ENCODE results near the gene MRPS2. TPM values are rescaled to one million over a fixed set of nuclear protein-coding genes. Genes with fewer than 3 reads are reported as not detected.

The MRPS2 gene
- total and polyA plus RNA-seq, 10 donors = 19.2 to 40.6 (median 30.5) TPM

DNA sequence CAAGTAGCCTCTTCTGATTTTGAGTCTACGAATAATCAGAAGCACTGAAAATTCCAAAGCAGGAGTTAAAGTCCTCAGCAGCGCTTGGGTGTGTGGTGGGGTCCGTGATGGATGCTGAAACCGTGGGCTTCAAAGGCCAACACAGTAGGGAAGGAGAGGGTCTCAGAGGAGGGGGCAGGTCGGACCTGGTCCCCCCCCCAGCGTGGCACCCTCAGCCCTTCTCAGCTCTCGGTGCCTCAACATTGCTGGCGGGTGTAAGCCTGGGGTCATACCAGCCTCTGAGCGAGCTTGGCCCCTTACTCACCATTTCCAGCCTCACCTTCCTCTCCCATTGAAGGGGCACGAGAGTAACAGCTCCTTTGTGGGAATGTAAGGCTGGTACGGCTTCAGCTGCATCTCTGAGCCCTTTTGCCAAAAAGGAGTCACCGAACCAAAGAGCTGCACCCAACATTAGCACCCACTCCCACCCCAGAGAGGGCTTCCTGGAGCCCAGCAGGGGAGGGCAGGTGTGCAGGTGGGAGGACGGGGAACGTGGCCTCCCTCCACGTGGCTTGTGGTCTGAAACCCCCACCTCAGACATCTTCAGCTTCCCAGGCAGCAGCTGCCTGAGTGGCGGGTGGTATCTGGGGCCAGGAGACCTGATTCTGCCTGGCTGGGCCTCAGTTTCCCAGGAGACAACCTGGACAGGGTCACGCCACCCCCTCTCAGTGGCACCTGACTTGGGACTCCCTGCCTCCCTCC lies 14.0 kb downstream of the MRPS2 start:
- no peak overlapping the region for H3K27ac ChIP-seq
- H3K4me3 ChIP-seq = no peak overlapping the region
- intact Hi-C loops (cut with DNase I; ENCODE audit: low total_unique reads) = no loop called here
- WGBS, 5 donors = 77 to 83% (median 79%) methylated on average over 9 to 17 of the region's 17 CpGs
- peaks cover 0 to 11% (median 6%) of the 10 kb centered on the region in 8 donors for H3K9me3 ChIP-seq
- no peaks in the 10 kb centered on the region for H3K4me1 ChIP-seq
- DNase-seq = peak; percentile 56
- no peak for TF ChIP-seq POLR2AphosphoS5 (IDR thresholded peaks at IDR 0.05)
- no peak for TF ChIP-seq POLR2A (IDR thresholded peaks at IDR 0.05)
- TF ChIP-seq, protein P1, sequence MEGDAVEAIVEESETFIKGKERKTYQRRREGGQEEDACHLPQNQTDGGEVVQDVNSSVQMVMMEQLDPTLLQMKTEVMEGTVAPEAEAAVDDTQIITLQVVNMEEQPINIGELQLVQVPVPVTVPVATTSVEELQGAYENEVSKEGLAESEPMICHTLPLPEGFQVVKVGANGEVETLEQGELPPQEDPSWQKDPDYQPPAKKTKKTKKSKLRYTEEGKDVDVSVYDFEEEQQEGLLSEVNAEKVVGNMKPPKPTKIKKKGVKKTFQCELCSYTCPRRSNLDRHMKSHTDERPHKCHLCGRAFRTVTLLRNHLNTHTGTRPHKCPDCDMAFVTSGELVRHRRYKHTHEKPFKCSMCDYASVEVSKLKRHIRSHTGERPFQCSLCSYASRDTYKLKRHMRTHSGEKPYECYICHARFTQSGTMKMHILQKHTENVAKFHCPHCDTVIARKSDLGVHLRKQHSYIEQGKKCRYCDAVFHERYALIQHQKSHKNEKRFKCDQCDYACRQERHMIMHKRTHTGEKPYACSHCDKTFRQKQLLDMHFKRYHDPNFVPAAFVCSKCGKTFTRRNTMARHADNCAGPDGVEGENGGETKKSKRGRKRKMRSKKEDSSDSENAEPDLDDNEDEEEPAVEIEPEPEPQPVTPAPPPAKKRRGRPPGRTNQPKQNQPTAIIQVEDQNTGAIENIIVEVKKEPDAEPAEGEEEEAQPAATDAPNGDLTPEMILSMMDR (IDR thresholded peaks at IDR 0.05 in 8 of 11, conservative IDR thresholded peaks at IDR 0.05 in 3 of 11) = no peak
- H3K27me3 ChIP-seq (replicated peaks in 1 of 7) = peaks cover 0 to 27% (median 0%) of the 10 kb centered on the region in 7 donors
- H3K36me3 ChIP-seq = no peaks in the 10 kb centered on the region

DNA sequence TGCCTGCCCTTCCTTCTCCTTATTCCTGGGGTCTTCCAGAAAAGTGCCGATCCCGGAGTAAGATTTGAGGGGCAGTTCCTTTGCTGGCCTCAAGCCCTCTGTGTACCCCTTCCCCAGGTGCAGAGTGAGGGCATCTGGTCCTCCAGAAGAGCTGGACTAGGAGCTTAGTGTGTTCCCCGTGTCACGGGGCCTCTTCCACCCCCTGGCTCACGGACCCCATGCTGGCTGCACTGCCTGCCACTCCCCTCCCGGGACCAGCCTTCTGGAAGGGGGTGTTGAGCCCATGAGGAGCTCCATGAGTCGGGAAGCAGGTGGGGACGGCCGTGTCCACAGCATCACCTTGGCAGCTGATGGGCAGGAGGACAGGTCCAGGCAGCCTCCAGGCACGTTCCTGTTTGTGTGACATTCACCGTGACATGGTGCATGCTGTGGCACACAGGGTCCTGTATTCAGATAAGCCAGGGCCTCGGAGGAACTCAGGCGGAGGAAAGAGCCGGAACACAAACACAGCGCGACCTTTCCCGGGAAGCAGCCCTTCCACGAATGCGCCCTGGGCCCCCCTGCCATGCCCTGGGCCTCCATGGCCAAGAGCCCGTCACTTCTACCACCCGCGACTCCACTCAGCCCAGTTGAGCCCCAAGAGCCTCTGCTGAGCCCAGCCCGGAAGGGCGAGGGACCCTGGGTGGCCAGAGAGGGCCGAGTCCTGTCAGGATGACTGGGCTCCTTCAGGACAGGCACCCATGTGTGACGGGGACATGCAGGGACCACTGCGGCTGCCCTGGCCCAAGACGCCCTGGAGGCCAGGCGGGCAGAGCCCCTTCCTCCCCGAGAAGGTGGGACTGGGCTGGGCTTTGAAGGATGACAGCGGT lies 14.8 kb downstream of the MRPS2 start:
- Histone ChIP-seq H3K9me3 (peaks cover 0 to 2% (median 0%) of the 10 kb centered on the region in 8 donors), H3K36me3 (no peaks in the 10 kb centered on the region), H3K4me3 (no peak overlapping the region), H3K27ac (no peak overlapping the region), H3K4me1 (no peaks in the 10 kb centered on the region), H3K27me3 (replicated peaks in 1 of 7) (peaks cover 0 to 27% (median 0%) of the 10 kb centered on the region in 7 donors)
- peak; percentile 66 for DNase-seq
- TF ChIP-seq, protein P1 (IDR thresholded peaks at IDR 0.05 in 8 of 11, conservative IDR thresholded peaks at IDR 0.05 in 3 of 11) = no peak
- no peak for TF ChIP-seq POLR2A (IDR thresholded peaks at IDR 0.05)
- TF ChIP-seq POLR2AphosphoS5 (IDR thresholded peaks at IDR 0.05) = no peak
- 84 to 88% (median 87%) methylated on average over 7 to 31 of the region's 31 CpGs for WGBS, 5 donors
- intact Hi-C loops (cut with DNase I; ENCODE audit: low total_unique reads) = no loop called here

DNA sequence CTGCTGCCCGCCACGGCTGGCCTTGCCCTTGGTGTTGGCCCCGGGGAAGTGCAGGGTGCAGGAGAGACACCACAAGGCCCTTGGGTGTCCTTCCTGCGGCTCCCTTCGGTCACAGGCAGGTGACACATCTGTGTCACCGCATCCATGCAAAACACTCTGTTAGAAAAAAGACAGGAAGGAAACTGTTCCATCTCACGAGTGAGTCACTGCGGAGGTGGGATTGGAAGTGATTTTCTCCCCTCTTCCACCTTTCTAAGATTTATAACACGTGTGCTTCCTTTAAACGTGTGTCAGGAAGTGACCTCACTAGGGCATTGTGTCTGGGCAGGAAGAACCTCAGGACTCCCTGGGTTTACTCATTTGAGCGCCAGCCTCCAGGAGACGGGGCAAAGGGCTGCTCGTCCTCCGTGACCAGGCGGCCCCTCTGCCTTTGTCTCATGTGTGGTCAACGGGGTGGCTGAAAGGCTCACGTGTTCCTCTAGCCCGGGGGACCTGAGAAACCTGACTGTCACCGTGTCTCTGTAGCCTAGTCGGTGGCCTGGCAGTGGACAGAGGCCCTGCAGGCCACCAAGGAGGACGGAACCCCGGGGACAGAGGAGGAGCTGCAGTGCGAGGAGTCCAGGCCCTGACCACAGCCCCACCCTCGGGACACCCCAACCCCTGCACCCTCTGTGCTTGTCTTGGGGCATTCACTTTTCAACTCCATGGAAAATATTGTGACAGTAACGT lies 15.8 kb downstream of the MRPS2 start:
- Histone ChIP-seq H3K36me3 (no peaks in the 10 kb centered on the region), H3K27ac (no peak overlapping the region), H3K27me3 (replicated peaks in 1 of 7) (peaks cover 0 to 32% (median 0%) of the 10 kb centered on the region in 7 donors), H3K9me3 (no peaks in the 10 kb centered on the region), H3K4me1 (no peaks in the 10 kb centered on the region), H3K4me3 (no peak overlapping the region)
- no peak for TF ChIP-seq POLR2A (IDR thresholded peaks at IDR 0.05)
- no peak for TF ChIP-seq POLR2AphosphoS5 (IDR thresholded peaks at IDR 0.05)
- TF ChIP-seq, protein P1 (IDR thresholded peaks at IDR 0.05 in 8 of 11, conservative IDR thresholded peaks at IDR 0.05 in 3 of 11) = no peak
- peak; percentile 40 for DNase-seq
- intact Hi-C loops (cut with DNase I; ENCODE audit: low total_unique reads) = no loop called here
- 46 to 57% (median 51%) methylated on average over 25 of the region's 25 CpGs for WGBS, 5 donors

All from spleen (tissue), 11 donors.